NT2/D1 (cell line): ENCODE results near the gene IL2RA.

ENCODE experiments used
- SUZ12 ChIP-seq: IDR thresholded peaks from 2 replicates; pipeline ENCODE4 v1.6.1; 2011; ENCODE audit not compliant: insufficient read length, insufficient read depth; ENCODE audit errors: extremely low read depth
- ZNF274 ChIP-seq: IDR thresholded peaks from 2 replicates; pipeline ENCODE4 v1.6.1; 2011; ENCODE audit warnings: mild to moderate bottlenecking, low read depth, low read length

DNA sequence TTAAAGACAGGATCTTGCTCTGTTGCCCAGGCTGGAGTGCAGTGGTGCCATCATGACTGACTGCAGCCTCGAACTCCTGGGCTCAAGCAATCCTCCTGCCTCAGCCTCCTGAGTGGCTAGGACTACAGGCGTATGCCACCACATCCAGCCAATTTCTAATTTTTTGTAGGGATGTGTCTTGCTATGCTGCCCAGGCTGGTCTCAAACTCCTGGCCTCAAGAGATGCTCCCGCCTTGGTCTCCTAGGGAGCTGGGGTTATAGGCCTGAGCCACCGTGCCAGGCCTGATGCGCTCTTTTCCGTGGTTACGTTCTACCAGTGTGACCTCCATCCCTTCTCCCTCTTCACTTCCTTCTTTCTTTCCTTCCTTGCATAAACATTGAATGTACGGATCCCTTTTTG, 50.6 kb downstream of the IL2RA start:
- no peak for TF ChIP-seq SUZ12
- no peak for TF ChIP-seq ZNF274
